ENCODE results near the gene PAK1. TPM values are rescaled to one million over a fixed set of nuclear protein-coding genes. Genes with fewer than 3 reads are reported as not detected.

PAK1 gene
- total and polyA plus RNA-seq, 2 of the 4 experiments (the other 2 are of a cell fraction), result 34.3 to 60.6 TPM

DNA sequence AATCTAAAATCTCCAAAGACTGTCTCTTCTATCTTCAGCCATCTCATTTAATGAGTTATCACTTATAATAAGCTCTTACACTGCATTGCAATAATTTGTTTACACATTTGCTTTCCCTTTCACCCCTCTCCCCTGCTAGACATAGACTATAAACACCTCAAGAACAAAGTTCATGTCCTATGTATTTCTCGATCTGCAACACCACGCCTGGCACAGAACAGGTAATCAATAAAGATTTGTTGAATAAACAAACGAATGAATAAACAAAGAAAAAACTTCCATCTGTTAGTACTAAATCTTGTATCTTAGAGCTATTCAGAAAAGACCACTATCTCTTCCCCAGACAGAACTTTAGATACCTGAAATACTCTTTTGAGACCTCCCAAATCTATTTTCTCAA, 77.6 kb downstream of the PAK1 start:
- no peak overlapping the region for H3K4me2 ChIP-seq (ENCODE audit: low read depth, low read length)
- dilution Hi-C loops (cut with HindIII; ENCODE audit: low sequenced_read_pairs, unreplicated experiment), result no loop called here
- no peak overlapping the region for H2BK15ac ChIP-seq (ENCODE audit: low read depth, low read length)
- intact Hi-C loops (cut with micrococcal nuclease), result no loop called here
- H3K36me3 ChIP-seq (ENCODE audit: control insufficient read depth, insufficient read depth, low read length), result no peaks in the 10 kb centered on the region
- no peak overlapping the region for H2BK5ac ChIP-seq (ENCODE audit: low read depth, low read length, poor library complexity, severe bottlenecking)
- H4K5ac ChIP-seq (ENCODE audit: low read depth, low read length), result no peak overlapping the region
- H3K4me1 ChIP-seq (ENCODE audit: control insufficient read depth, insufficient read depth, low read length), result no peaks in the 10 kb centered on the region
- POLR2A ChIA-PET (ENCODE audit: unreplicated experiment), result no interaction called here
- in situ Hi-C loops (cut with MboI; ENCODE audit: low sequenced_read_pairs), result no loop called here
- DNase-seq (no peak), ATAC-seq (ENCODE audit: low read depth) (no peak)
- H3K27ac ChIP-seq (ENCODE audit: insufficient read depth, low read length), result no peak overlapping the region
- no peak overlapping the region for H2BK120ac ChIP-seq (ENCODE audit: low read depth, low read length)
- H3K14ac ChIP-seq (replicated peaks; ENCODE audit: low read depth, low read length), result no peak overlapping the region
- H3K4ac ChIP-seq (ENCODE audit: low read depth, low read length), result no peak overlapping the region
- peaks cover 31 to 35% of the 10 kb centered on the region in 2 experiments; a peak in 3 of 4 replicates for H3K79me1 ChIP-seq (ENCODE audit: low read depth in 1 of 2, low read length in 2 of 2)
- no peak overlapping the region for H3K56ac ChIP-seq (ENCODE audit: extremely low read depth, insufficient read depth, low read length)
- H3K23ac ChIP-seq (ENCODE audit: low read depth, low read length), result no peak overlapping the region
- no peak overlapping the region for H4K91ac ChIP-seq (ENCODE audit: insufficient read depth, low read depth, low read length)
- H4K8ac ChIP-seq (ENCODE audit: low read depth in 2 of 2, low read length in 2 of 2), result no peak overlapping the region
- no peak overlapping the region for H3K9ac ChIP-seq (ENCODE audit: low read depth, low read length)
- H2BK20ac ChIP-seq (ENCODE audit: low read depth, low read length), result no peak overlapping the region
- no TSS peak for BruUV-seq (replicated peaks)
- no peak overlapping the region for H2AK9ac ChIP-seq (replicated peaks; ENCODE audit: low read depth, low read length, poor library complexity)
- no peaks in the 10 kb centered on the region for H3K27me3 ChIP-seq (ENCODE audit: control insufficient read depth, insufficient read depth, low read length)
- H2AFZ ChIP-seq (replicated peaks; ENCODE audit: low read length, poor library complexity), result no peak overlapping the region
- H3K9me1 ChIP-seq (ENCODE audit: insufficient read depth, low read length), result no peaks in the 10 kb centered on the region
- CTCF ChIA-PET, result no interaction called here
- H4K20me1 ChIP-seq (ENCODE audit: insufficient read depth, low read length), result no peaks in the 10 kb centered on the region; the same call in 1 of the 2 replicates
- no CpG with 5 or more reads among the region's 3 CpGs for WGBS, 2 experiments (ENCODE audit: extremely low coverage in 2 of 2, insufficient read length in 1 of 2)
- no peak overlapping the region for H3K4me3 ChIP-seq (ENCODE audit: insufficient read depth, low read depth, low read length)
- TF ChIP-seq, protein P1, sequence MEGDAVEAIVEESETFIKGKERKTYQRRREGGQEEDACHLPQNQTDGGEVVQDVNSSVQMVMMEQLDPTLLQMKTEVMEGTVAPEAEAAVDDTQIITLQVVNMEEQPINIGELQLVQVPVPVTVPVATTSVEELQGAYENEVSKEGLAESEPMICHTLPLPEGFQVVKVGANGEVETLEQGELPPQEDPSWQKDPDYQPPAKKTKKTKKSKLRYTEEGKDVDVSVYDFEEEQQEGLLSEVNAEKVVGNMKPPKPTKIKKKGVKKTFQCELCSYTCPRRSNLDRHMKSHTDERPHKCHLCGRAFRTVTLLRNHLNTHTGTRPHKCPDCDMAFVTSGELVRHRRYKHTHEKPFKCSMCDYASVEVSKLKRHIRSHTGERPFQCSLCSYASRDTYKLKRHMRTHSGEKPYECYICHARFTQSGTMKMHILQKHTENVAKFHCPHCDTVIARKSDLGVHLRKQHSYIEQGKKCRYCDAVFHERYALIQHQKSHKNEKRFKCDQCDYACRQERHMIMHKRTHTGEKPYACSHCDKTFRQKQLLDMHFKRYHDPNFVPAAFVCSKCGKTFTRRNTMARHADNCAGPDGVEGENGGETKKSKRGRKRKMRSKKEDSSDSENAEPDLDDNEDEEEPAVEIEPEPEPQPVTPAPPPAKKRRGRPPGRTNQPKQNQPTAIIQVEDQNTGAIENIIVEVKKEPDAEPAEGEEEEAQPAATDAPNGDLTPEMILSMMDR (conservative IDR thresholded peaks at IDR 0.05; ENCODE audit: low read depth, low read length), result no peak
- no peak overlapping the region for H3K18ac ChIP-seq (ENCODE audit: low read depth, low read length)
- no peaks in the 10 kb centered on the region for H3K9me3 ChIP-seq (ENCODE audit: control insufficient read depth, insufficient read depth, low read length)
- no peak overlapping the region for H2AK5ac ChIP-seq (ENCODE audit: low read depth, low read length)

Data from IMR-90 (cell line).